HepG2 (cell line): ENCODE results near the gene STAT4. TPM values are rescaled to one million over a fixed set of nuclear protein-coding genes. Genes with fewer than 3 reads are reported as not detected.
A peak's percentile ranks its signal among the peaks of the same experiment; 100 is the strongest.

ENCODE experiments used
- ATAC-seq: fragments of 200-7000 bp; cut with Tn5 transposase; 3 replicates; pipeline ENCODE4 v1.9.1; 2020; ENCODE audit warnings: mild to moderate bottlenecking, moderate library complexity
- BruUV-seq: library from RNA; stranded (reverse); fragments of 400-500 nt; replicated peaks from 2 replicates; lab custom pipeline; 2021; lab: Mats Ljungman, UMichigan
- CTCF ChIA-PET: fragments of 300-600 bp; formaldehyde crosslinking; extraction: SDS; loops from one replicate; lab custom pipeline; 2021; ENCODE audit warnings: low total read pairs, inconsistent platforms, low intra/inter-chr PET ratio; lab: Yijun Ruan, JAX
- POLR2A ChIA-PET: fragments of 350-600 bp; sonication (Branson Sonifier 250); formaldehyde crosslinking; loops from one replicate; lab custom pipeline; 2020; ENCODE audit warnings: antibody characterized with exemption, inconsistent platforms; lab: Yijun Ruan, JAX
- DNase-seq: peaks from one replicate; pipeline ENCODE4 v3.0.0-alpha.2; 2015; ENCODE audit warnings: low spot score
- FAIRE-seq: peaks from 3 replicates; lab custom pipeline; 2011; peaks lifted over from hg19 to GRCh38; lab: Jason Lieb, UNC
- H2AFZ ChIP-seq: one replicate; pipeline ENCODE4 v1.6.1; 2011; ENCODE audit warnings: low read length, inconsistent platforms
- H3K27ac ChIP-seq: fragments of 300-600 bp; 3 replicates; pipeline ENCODE4 v1.8.0; 2011; ENCODE audit warnings: mixed run types, mild to moderate bottlenecking, mixed read lengths, low read length, inconsistent platforms; ENCODE audit not compliant: insufficient read depth; ENCODE audit errors: extremely low read length
- H3K27me3 ChIP-seq, 2 experiments: fragments of 200-600 bp in 1 of 2; 2 replicates in 1 of 2; 3 replicates in 1 of 2; pipeline versions ENCODE4 v1.6.0 to v1.8.0; 2011; ENCODE audit warnings: low read length in 2 of 2, mild to moderate bottlenecking in 2 of 2, moderate library complexity in 2 of 2, inconsistent platforms in 1 of 2; ENCODE audit not compliant: insufficient read depth in 2 of 2, control insufficient read depth in 1 of 2
- H3K36me3 ChIP-seq, 2 experiments: fragments of 200-600 bp in 1 of 2; replicated peaks in 1 of 2; 2 replicates in 1 of 2; 3 replicates in 1 of 2; pipeline versions ENCODE4 v1.5.1 to v1.8.0; 2011; ENCODE audit warnings: low read length in 2 of 2, inconsistent platforms in 1 of 2; ENCODE audit not compliant: insufficient read depth in 2 of 2, control insufficient read depth in 1 of 2
- H3K4me1 ChIP-seq: 2 replicates; pipeline ENCODE4 v1.5.1; 2012; ENCODE audit warnings: low read length, inconsistent platforms; ENCODE audit not compliant: insufficient read depth
- H3K4me2 ChIP-seq: 2 replicates; pipeline ENCODE4 v1.6.0; 2011; ENCODE audit warnings: low read depth, low read length, inconsistent platforms
- H3K4me3 ChIP-seq, 3 experiments: fragments of 200-600 bp in 1 of 3; sonication (generic), shearing (Covaris generic) in 1 of 3; replicated peaks in 1 of 3; 2 replicates each; pipeline ENCODE4 v1.5.1; 2011 to 2016; ENCODE audit warnings: low read length in 3 of 3, inconsistent platforms in 2 of 3, low read depth in 2 of 3, mild to moderate bottlenecking in 2 of 3, control low read depth in 1 of 3, mixed read lengths in 1 of 3; ENCODE audit not compliant: insufficient read depth in 1 of 3
- H3K79me2 ChIP-seq: one replicate; pipeline ENCODE4 v1.6.1; 2011; ENCODE audit warnings: low read length, inconsistent platforms; ENCODE audit not compliant: insufficient read depth
- H3K9ac ChIP-seq: 2 replicates; pipeline ENCODE4 v1.6.0; 2011; ENCODE audit warnings: mild to moderate bottlenecking, low read depth, low read length, inconsistent platforms; ENCODE audit not compliant: insufficient read depth
- H3K9me3 ChIP-seq: 2 replicates; pipeline ENCODE4 v1.5.1; 2012; ENCODE audit warnings: mild to moderate bottlenecking, low read length
- H4K20me1 ChIP-seq: 2 replicates; pipeline ENCODE4 v1.6.0; 2011; ENCODE audit warnings: inconsistent platforms, mild to moderate bottlenecking, low read length, moderate library complexity; ENCODE audit not compliant: insufficient read depth
- ATF3 ChIP-seq: sonication (generic); formaldehyde crosslinking; IDR thresholded peaks from 2 replicates; pipeline ENCODE4 v1.4.0; 2020; ENCODE audit warnings: missing genetic modification reagents
- HNF4A ChIP-seq: sonication (generic); formaldehyde crosslinking; IDR thresholded peaks from 2 replicates; pipeline ENCODE4 v1.4.0; 2020; ENCODE audit warnings: missing genetic modification reagents
- KAT2B ChIP-seq: fragments of 150-350 bp; IDR thresholded peaks from 2 replicates; pipeline ENCODE4 v1.6.1; 2014; ENCODE audit warnings: low read depth, low read length, borderline replicate concordance
- MYPOP ChIP-seq: sonication (generic); formaldehyde crosslinking; IDR thresholded peaks from 2 replicates; pipeline ENCODE4 v1.8.1; 2023; ENCODE audit warnings: mild to moderate bottlenecking, moderate library complexity, missing genetic modification reagents
- PRMT3 ChIP-seq: sonication (generic); formaldehyde crosslinking; IDR thresholded peaks from 2 replicates; pipeline ENCODE4 v1.8.1; 2022; ENCODE audit warnings: low read depth, mild to moderate bottlenecking, moderate library complexity, missing genetic modification reagents, borderline replicate concordance
- RFX5 ChIP-seq: IDR thresholded peaks from 2 replicates; pipeline ENCODE4 v1.6.1; 2011; ENCODE audit warnings: low read depth, low read length, improper control_type of control experiment
- SSRP1 ChIP-seq: IDR thresholded peaks from 2 replicates; pipeline ENCODE4 v1.6.1; 2016; ENCODE audit warnings: control low read depth
- SUZ12 ChIP-seq: fragments of 150-350 bp; IDR thresholded peaks from 2 replicates; pipeline ENCODE4 v1.6.1; 2014; ENCODE audit warnings: low read depth, low read length
- TAF15 ChIP-seq: fragments of 200-400 bp; formaldehyde crosslinking; IDR thresholded peaks from one replicate; pipeline ENCODE4 v1.6.1; 2018; ENCODE audit warnings: mild to moderate bottlenecking, low read depth, low read length; ENCODE audit not compliant: poor library complexity, severe bottlenecking
- ZBTB21 ChIP-seq: sonication (generic); formaldehyde crosslinking; IDR thresholded peaks from 2 replicates; pipeline ENCODE4 v1.4.0; 2020; ENCODE audit warnings: missing genetic modification reagents
- ZNF251 ChIP-seq: sonication (generic); formaldehyde crosslinking; IDR thresholded peaks from 2 replicates; pipeline ENCODE4 v1.9.0; 2021; ENCODE audit warnings: mild to moderate bottlenecking, missing genetic modification reagents
- ZNF275 ChIP-seq: sonication (generic); formaldehyde crosslinking; IDR thresholded peaks from 2 replicates; pipeline ENCODE4 v1.8.0; 2022; ENCODE audit warnings: missing genetic modification reagents, mild to moderate bottlenecking, inconsistent platforms, borderline replicate concordance
- ZNF616 ChIP-seq: sonication (generic); formaldehyde crosslinking; IDR thresholded peaks from 2 replicates; pipeline ENCODE4 v1.5.0; 2020; ENCODE audit warnings: low read depth, mild to moderate bottlenecking, missing genetic modification reagents
- ZNF629 ChIP-seq: sonication (generic); formaldehyde crosslinking; conservative IDR thresholded peaks from 2 replicates; pipeline ENCODE4 v1.5.0; 2020; ENCODE audit warnings: missing genetic modification reagents
- ZNF709 ChIP-seq: sonication (generic); formaldehyde crosslinking; IDR thresholded peaks from 2 replicates; pipeline ENCODE4 v1.5.0; 2020; ENCODE audit warnings: mild to moderate bottlenecking, missing genetic modification reagents
- ZNF879 ChIP-seq: sonication (generic); formaldehyde crosslinking; IDR thresholded peaks from 2 replicates; pipeline ENCODE4 v1.8.1; 2023; ENCODE audit warnings: missing genetic modification reagents
- ZSCAN9 ChIP-seq: IDR thresholded peaks from 2 replicates; pipeline ENCODE4 v1.6.1; 2016; ENCODE audit warnings: borderline replicate concordance
- WGBS: methylation state at CpG from one replicate; pipeline ENCODE4 v1.1.6; 2017; ENCODE audit warnings: low lambda C conversion rate; 5-methylcytosine and 5-hydroxymethylcytosine counted together
- in situ Hi-C: cut with HindIII; loops from 2 replicates; pipeline ENCODE4 v1.10.0; 2017; ENCODE audit warnings: low pct_unique_long_range_greater_than_20kb; ENCODE audit not compliant: extremely low pct_ligation_motif_present
- intact Hi-C: fragments of 100-400 bp; cut with micrococcal nuclease; formaldehyde crosslinking; loops from one replicate; pipeline ENCODE4 v1.10.0; 2022; ENCODE audit not compliant: unreplicated experiment
- polyA plus RNA-seq, 8 experiments: library from polyadenylated mRNA; depleted of rRNA in 3 of 8; stranded (reverse) in 7 of 8; unstranded in 1 of 8; fragments of >200 nt; fragmentation: Illumina TruSeq in 4 of 8; extraction: Trizol in 4 of 8; gene quantifications; 2 replicates each; pipeline versions ENCODE4 v1.2.1 to v1.2.3, GENCODE V29; 2011 to 2016; ENCODE audit warnings: low read depth in 4 of 8, missing spikeins in 1 of 8, mixed read lengths in 1 of 8; ENCODE audit not compliant: insufficient read depth in 1 of 8
- total RNA-seq, 5 experiments: library from RNA; depleted of rRNA; stranded (reverse); fragments of >200 nt; fragmentation: Illumina TruSeq; extraction: Trizol; gene quantifications; 2 replicates each; pipeline ENCODE4 v1.2.3, GENCODE V29; 2016; ENCODE audit warnings: low read depth in 1 of 5
- TF ChIP-seq, protein P1 (sequence below): sonication (generic); formaldehyde crosslinking; IDR thresholded peaks from 2 replicates; pipeline ENCODE4 v1.8.0; 2023; ENCODE audit warnings: mild to moderate bottlenecking, missing genetic modification reagents
- TF ChIP-seq, protein P2 (sequence below): IDR thresholded peaks from 2 replicates; pipeline ENCODE4 v1.6.1; 2012; ENCODE audit warnings: low read depth, low read length, improper control_type of control experiment

The STAT4 gene
- total and polyA plus RNA-seq, 2 of the 13 experiments (the other 11 are each of a cell fraction or from before 2014, with no cell fraction given), result 0.37 TPM; not detected in 1

- TF ChIP-seq ZNF629 (CRISPR knock-in tag) (no peak), RFX5 (no peak), KAT2B (no peak), PRMT3 (CRISPR knock-in tag) (no peak), ZSCAN9 (no peak), ZNF251 (CRISPR knock-in tag) (no peak), ATF3 (CRISPR knock-in tag) (no peak), ZNF616 (no peak)
- TF ChIP-seq, protein P1, sequence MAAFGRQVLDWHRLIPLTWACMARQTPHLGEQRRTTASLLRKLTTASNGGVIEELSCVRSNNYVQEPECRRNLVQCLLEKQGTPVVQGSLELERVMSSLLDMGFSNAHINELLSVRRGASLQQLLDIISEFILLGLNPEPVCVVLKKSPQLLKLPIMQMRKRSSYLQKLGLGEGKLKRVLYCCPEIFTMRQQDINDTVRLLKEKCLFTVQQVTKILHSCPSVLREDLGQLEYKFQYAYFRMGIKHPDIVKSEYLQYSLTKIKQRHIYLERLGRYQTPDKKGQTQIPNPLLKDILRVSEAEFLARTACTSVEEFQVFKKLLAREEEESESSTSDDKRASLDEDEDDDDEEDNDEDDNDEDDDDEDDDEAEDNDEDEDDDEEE, result no peak
Measured at GRCh38 chr2:191023235-191023679, 127.5 kb downstream of the STAT4 start (continued).

- Histone ChIP-seq H3K4me2 (peak overlapping the region; percentile 96), H3K9me3 (no peaks in the 10 kb centered on the region), H3K27ac (peak overlapping the region; percentile 98), H2AFZ (peak overlapping the region; percentile 7), H3K4me1 (peaks cover 30% of the 10 kb centered on the region), H4K20me1 (no peaks in the 10 kb centered on the region), H3K9ac (peak overlapping the region; percentile 98), H3K79me2 (peaks cover 3% of the 10 kb centered on the region), H3K36me3 (no peaks in the 10 kb centered on the region), H3K4me3 (peak overlapping the region; percentile 90 to 96 (median 92)), H3K27me3 (peaks cover 0 to 7% of the 10 kb centered on the region in 2 experiments; a peak in 1 of 5 replicates)
- in situ Hi-C loops (no loop called here), intact Hi-C loops (loop anchor here (1.0 to 5.0 kb wide), 2 partner anchors 8 to 139 kb away; partner anchors contain the start of gene GLS)
- FAIRE-seq, result no peak
- POLR2A ChIA-PET, result interaction anchor here (0.6 to 3.2 kb wide), 15 partner anchors 8 to 707 kb away, joined by 3 to 18 read pairs (median 3); partner anchors contain the start of genes GLS, HIBCH and NABP1
- TSS peak; percentile 97 for BruUV-seq
- peak; percentile 71 for DNase-seq
- ATAC-seq, result peak; percentile 50
- CTCF ChIA-PET, result no interaction called here
- under 1% methylated on average over 14 of the region's 14 CpGs for WGBS
- TF ChIP-seq SSRP1 (CRISPR knock-in tag) (peak; percentile 17; the same call in 1 of the 2 replicates), MYPOP (CRISPR knock-in tag) (no peak), ZNF709 (0 out of 2 replicates have a peak, but pooled peaks have one; percentile 34), ZBTB21 (no peak), TAF15 (no peak), SUZ12 (no peak), ZNF275 (CRISPR knock-in tag) (no peak; the same call in 1 of the 2 replicates), HNF4A (peak; percentile 64), ZNF879 (CRISPR knock-in tag) (no peak; the same call in 1 of the 2 replicates)
- TF ChIP-seq, protein P2, sequence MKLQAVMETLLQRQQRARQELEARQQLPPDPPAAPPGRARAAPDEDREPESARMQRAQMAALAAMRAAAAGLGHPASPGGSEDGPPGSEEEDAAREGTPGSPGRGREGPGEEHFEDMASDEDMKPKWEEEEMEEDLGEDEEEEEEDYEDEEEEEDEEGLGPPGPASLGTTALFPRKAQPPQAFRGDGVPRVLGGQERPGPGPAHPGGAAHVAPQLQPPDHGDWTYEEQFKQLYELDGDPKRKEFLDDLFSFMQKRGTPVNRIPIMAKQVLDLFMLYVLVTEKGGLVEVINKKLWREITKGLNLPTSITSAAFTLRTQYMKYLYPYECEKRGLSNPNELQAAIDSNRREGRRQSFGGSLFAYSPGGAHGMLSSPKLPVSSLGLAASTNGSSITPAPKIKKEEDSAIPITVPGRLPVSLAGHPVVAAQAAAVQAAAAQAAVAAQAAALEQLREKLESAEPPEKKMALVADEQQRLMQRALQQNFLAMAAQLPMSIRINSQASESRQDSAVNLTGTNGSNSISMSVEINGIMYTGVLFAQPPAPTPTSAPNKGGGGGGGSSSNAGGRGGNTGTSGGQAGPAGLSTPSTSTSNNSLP, result no peak
Measured at GRCh38 chr2:191020742-191021381, 129.9 kb downstream of the STAT4 start.
